Stimulated activated CD8-positive, alpha-beta memory T cell treated with anti-CD3 and anti-CD28 coated beads, Interleukin-4, amount 100 ng/mL, for 1 hour (primary cell): ENCODE results near the gene HSF5.
"Not testable (repeated sequence)": the region's sequence is repeated elsewhere in the genome, so short reads cannot be mapped to it uniquely, and the experiment has no call there.

Experiments used
- DNase-seq, 2 donors: peaks; one replicate each; pipeline ENCODE4 v3.0.0-alpha.2; 2020; ENCODE audit warnings: low read depth in 2 of 2, low spot score in 1 of 2

HSF5 gene

DNA sequence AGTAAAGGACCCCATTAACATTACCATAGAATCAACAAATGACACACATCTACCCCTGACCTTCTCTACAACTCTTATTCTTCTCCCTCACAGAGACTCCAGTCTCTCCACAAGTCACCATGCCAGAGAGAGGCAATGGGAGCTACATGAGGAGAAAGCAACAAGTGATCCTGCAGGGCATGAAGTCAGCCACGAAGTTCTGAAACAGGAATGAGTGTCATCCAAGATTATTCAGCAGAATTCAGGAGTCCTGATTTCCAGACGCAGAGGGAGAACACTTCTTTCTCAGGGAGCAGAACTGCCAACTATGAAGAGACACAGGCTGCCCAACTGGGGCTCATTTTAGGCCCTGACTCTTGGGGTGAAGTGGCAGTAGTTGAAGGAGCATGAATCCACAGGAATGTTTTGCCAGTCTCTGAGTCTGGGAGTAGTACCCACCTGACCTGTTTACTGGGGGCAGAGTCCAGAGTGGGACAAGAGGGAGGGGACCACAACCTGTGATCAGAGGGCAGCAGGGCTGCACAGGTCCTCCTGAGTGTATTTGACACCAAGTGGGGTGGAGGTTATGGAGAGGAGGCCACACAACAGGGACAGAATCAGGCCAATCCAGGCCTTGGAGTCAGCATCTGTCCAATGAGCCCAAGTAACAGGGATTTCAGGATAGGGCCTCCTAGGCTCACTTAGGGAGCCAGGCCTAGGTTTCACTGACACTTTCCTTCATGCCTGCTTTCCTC lies 28.6 kb upstream of the HSF5 start:
- DNase-seq, result no peak

DNA sequence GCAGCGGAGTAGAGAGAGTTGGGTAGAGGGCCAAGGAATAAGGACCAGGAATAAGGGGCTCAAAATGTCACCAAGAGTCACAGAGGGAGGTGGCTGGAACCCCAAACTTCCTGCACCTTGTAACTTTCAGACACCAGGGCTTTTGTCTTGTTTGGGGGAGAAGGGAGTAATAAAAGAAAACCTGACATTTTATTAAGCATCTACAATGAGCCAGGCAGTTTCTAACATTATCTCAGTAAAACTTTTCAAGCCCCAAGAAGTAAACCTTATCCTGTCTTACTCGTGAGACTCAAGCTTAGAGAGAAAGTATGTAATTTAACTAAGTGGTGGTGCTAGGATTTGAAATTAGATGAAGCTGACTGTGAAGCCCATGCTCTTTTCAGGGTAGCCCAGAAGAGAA lies 27.1 kb upstream of the HSF5 start:
- no peak for DNase-seq

DNA sequence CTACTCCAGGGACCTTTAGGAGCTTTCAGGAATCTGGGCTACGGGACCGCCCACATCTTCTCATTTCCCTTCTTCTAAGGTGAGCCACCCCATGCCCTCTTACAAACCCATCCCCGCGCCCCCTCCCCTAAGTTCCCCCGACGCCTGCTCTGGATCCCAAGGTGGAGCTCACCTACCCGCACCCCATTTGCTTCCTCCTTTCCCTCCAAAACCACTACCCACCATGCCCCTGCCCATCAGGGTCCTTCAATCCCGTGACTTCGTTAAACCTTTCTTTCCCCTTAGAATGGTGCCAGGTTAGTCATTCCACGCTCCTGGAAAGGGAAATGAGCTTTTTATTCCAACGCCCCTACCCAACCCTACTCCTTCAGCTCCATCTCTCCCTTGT lies 26.6 kb upstream of the HSF5 start:
- DNase-seq, result no peak

DNA sequence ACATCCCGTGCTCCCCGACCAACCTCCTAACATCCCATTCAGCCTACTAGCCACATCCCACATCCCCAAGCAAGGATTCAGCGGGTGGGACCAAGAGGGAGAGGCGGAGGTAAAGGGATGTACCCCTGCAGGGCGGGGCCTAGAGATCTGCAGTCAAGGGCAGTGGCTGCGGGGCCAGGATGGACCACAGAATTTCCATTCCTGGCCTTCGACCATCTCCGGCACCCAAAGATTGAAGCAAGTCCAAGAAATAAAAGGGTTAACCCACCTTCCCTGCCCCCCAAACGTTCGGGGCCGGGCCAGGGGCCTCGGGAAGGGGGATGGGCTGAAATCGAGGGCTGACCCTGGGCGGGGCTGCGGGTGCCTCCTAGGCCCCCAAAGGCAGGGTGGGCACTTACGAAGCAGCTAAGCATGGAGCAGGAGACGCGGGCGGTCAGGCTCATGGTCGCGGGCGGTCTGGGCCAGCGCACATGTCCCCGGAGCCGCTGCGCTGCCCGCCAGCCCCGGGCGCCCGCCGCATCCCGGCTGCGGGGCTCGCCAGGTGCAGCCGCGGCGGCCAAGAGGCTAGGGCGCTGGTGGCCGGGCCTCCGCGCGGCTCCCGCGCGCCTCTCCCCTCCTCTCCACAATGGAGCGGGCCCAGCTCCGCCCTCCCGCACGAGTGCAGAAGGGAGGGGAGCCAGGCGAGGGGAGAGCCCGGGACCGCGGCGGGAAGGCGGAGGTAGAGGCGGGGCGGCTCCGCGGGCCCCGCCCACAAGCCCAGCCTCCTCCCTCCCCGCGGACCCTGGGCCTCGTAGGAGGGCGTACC lies 26.0 kb upstream of the HSF5 start, which contains the start of gene MTMR4:
Gene MTMR4 (minus strand): TSS at position 674 of the 805 bp plus-strand sequence. CDS start 231 bp downstream, at position 443.
- peak; percentile 38 to 54 for DNase-seq

DNA sequence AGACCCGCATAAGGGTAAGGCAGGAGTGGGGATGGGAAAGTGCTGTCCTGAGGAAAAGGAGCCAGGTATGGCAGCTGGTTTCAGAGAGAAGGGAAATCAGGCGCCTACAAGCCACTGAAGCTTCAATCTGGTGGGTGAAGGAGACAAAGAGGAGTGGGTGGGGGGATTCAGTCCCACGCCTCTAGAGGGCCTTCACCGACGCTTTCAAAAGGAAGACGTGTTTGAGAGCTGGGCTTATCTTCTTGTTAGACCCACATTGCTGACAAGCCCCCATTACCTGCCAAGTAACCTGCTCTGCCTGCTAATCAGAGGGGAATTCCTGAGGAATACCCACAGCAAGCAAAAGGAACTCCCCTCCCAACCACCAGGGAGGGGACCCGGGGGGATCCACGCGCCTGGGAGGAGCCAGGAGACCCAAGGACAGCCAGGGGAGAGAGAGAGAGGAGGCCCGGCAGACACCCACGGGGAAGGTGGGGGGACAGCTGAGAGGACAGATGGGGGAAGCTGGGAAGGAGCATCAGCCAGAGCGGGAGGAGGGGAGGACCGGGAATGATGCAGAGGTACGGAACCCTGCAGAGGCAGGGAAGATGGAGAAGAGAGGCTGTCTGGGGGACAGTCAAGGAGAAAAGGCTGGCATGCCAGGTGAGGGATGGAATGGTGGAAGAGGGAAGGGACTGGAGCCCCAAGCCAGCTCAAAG lies 25.2 kb upstream of the HSF5 start:
- DNase-seq, result no peak

DNA sequence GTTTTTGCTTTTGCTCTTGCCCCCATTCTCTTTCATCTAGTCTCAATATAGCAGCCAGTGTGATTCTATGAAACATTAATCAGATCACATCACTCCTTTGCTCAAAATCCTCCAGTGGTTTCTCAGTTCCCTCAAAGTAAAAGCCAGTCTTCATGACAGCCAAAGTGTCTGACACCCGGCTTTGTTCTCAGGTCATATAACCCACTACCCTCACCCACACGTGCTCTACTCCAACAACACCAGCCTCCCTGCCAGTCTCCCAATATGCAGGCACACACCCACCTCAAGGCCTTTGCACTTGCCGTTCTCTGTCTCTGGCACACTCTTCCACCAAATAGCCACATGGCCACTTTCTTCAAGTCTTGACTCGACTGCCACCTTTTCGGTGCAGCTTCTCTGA lies 21.9 kb upstream of the HSF5 start:
- DNase-seq, result no peak

DNA sequence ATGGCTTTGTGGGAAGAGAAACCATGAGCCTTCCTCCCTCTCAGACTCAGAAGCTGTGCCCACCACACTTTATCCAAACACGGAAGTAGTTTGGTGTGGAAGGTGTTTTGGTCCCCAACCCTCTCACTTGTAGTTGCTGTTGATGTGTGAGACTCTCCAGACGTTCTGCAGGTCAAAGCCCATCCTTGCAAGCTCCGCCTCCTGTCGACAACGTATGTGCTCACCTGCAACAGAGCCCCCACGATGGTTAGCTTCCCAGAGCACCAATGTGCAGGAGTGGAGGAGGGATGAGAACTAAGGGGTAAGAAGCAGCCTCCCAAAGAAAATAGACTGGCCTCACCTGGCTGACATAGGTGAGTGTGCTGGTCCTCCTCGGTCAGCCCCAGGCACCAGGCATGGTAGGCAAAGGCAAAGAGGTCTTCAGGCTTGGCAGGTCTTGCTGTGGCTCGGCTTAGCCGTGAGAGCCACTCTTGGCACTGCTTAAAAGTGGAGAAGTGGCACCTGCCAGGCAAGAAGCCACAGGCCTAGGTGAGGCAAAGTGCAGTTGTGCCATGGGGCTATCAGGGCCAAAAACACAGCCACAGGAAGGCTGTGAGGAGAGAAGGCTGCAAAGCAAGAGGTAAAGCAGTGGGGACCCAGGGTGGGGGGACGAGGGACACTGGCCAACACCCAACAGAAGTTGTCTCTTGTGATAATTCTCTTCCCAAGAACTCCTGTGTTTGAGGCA lies 20.3 kb upstream of the HSF5 start:
- DNase-seq, result no peak

DNA sequence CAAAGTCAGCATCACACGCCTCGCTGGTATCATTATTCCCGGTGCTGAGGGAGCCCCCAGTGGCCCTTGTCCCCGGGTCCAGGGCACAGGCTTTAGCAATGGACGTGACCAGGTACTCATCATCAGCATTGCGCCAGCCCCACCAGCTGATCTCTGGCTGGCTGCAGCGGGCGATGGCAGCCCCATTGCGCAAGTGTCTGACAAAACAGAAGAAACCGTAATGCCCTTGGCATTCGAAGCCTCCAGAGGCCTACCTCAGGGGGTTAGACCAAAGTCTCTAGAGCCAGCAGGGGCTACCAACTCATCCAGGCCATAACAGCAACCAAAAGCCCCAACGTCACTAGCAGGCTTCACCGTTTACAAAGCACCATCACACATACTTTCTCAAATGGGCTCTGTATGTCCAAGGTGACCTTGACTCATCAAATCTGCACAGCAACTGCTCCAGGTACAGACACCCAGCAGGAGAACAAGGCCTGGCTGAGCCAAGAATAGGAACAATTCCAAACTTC lies 19.0 kb upstream of the HSF5 start:
- DNase-seq, result no peak

DNA sequence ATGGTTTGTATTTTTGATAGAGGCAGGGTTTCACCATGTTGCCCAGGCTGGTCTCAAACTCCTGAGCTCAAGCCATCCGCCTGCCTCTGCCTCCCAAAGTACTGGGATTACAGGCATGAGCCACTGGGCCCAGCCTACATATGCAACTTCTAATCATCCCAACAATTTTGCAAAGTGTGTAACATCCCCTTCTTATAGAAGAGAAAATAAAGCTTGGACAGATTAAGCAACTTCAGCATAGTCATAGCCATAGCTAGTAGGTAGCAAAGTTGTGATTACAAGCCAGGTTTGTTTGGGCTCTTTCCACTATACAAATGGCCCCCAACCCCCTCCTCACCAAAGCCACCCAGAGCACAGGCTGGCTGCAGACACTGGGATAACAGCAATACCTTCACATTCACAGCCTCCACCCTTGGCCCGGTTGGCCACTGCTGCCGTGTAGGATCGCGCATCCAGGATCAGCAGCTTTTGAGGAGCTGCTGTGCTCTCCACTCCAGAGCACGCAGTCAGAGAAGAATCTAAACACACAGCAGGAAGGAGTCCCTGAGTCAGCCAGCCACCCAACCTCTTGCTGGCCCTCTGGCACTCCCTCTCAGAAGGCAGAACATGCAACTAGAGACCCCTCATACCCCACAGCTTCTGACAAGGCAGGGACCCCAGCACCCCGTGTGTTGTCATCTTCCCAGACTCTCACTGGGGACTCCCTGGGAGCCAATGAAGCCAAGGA lies 18.3 kb upstream of the HSF5 start:
- DNase-seq, result no peak

DNA sequence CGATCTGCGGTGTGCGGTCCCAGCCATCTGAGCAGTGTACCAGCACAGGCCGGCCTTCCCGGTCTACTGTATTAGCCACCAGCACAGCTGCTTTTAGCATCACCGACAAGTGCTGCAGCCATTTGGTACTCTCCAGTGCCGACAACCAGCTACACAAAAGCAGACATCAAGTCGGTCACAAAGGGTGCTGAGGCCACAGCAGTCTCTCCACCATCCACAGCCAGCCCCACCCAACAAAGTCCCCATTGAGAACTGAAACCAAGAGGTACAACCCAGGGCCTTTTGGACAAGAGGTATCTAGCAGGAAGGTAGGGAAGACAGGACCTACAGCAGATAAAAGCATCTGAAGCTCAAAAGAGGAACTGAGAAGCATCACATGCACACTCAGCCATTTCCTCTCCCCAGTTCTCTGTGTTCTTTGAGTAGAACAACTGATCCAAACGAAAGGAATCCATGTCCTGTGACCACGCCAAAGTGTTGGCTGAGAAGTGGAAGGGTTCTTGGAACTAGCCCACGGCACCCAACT lies 16.7 kb upstream of the HSF5 start:
- DNase-seq, result no peak

DNA sequence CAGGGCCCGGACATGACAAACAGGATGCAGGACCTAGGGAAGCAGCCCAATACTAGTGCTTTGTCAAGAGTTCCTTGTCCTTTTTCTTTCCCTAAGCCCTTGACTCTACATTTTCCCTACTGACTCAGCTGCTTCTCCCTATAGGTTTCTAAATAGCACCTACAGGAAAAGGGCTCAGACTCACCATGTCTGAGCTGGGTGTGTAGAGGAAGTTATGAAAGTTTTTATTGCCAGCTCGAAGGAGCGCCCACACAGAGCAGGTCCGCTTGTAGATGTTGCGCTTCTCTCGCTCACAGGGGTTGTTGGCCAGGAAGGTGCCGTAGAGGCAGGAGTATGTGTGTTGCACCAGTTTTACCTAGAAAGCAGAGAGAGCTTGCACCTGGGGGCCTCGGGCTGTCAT lies 15.7 kb upstream of the HSF5 start:
- no peak for DNase-seq

DNA sequence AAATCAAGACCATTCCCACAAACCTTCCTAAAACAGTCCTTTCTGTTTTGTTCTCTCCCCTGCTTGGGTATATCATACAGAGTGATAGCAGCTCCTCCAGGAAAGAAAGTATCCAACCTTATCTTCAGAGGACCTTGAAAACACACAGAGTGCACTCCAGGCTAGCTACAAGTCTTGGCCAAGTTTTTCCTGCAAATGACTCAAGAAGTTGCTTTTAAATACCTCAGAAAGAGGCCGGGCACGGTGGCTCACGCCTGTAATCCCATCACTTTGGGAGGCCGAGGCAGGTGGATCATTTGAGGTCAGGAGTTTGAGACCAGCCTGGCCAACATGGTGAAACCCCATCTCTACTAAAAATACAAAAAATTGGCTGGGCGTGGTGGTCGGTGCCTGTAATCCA lies 14.9 kb upstream of the HSF5 start:
- not testable (repeated sequence) for DNase-seq

DNA sequence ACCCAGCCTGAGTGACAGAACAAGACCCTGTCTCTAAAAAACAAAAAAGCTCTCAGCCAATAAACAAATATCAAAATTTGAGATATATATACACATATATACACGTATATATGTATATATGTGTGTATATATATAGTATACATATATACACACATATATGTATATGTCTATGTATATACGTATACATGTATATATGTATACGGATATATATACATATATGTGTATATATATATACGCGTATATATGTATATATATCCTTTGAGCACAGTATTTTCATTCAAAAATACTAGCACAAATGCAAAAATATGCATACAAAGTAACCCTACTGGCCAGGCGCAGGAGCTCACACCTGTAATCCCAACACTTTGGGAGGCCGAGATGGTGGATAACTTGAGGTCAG lies 13.2 kb upstream of the HSF5 start:
- no peak for DNase-seq

DNA sequence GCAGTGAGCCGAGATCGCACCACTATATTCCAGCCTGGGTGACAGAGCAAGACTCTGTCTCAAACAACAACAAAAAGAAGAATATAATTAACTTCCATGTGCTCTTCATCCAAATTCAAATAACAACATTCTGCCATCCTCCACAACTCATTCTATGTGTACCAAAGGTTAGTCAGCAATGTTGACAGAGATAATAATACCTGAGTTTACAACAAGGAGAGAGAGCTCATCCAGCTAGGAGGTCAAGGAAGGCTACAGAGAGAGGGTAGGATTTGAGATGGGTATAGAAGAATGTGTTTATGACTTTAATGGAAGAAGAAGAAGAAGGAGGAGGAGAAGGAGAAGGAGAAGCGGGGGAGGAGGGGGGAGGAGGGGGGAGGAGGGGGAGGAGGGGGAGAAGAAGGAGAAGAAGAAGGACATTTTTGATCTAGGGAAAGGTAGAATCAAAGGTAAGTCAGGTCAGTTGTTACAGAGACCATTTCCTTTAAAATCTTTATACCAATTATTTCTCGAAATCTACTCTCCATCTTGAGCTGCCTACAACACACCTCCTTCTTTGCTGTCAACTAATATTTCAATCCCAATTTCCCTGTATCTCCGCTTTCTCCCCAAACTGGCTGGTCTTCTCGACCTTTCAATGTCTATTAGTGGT lies 10.1 kb upstream of the HSF5 start:
- no peak for DNase-seq

DNA sequence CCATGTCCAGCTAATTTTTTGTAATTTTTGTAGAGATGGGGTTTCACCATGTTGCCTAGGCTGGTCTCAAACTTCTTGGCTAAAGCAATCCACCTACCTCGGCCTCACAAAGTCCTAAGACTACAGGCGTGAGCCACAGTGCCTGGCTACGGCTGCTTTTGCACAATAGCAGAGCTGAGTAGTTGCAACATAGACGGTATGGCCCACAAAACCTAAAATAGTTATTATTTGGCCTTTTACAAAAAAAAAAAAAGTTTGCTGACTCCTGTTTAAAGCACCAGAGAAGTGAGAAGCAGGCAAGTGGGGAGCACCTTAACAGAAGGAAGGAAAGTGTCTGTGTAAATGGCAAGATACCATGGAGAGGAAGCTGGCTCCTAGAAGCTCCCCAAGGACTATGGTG lies 5.3 kb upstream of the HSF5 start:
- no peak for DNase-seq

DNA sequence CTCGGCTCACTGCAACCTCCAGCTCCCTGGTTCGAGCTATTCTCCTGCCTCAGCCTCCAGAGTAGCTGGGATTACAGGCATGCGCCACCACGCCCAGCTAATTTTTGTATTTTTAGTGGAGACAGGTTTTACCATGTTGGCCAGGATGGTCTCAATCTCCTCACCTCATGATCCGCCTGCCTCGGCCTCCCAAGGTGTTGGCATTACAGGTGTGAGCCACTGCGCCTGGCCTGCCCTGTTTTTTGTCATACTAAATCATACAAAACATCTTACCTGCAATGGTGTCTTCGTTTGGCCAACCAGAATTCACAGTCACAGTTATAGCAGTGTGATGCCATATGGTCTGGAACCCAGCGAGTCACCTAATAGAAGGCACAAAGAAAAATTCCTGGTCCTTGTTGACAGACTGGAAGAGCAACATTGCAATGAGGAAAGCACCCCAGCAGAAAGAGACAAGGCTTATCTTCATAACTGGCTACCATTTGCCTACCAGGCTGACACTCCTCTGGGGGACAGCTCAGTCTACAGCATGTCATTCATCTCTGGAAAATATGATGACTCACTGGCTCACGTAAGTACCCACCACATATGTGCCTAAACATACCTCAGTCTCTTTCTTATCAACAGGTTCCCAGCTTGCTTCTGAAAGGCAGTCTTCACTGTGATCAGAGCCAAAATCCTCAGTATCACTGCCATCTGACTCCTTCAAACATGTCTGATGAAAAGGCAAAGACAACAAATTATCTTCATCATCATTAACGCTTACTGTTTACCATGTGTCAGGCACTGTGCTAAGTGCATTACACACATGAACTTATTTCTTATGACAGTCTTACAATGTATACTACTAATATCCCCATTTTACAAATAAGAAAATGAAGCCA lies 4.3 kb upstream of the HSF5 start:
- no peak for DNase-seq

DNA sequence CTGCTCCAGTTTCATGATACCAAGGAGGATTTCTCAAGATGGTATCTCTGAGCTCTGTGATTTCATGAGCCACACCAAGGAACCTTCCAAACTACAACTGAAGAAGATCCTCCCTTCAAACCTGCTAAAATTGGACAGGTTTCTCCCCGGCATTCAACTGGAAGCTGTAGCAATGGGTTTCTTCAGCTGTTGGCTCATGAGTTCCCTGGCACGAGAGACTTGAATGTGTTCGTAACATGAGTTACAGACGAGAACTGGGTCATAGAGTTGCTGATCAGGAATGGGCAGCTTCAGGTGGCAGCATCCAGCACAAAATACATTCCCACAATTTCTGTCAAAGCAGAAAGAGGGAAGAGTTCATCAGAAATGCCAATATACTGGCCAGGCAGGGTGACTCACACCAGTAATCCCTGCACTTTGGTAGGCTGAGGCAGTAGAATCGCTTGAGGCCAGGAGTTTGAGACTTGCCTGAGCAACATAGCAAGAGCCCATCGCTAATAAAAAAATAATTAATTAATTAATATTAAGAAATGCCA lies 3.4 kb upstream of the HSF5 start:
- no peak for DNase-seq

DNA sequence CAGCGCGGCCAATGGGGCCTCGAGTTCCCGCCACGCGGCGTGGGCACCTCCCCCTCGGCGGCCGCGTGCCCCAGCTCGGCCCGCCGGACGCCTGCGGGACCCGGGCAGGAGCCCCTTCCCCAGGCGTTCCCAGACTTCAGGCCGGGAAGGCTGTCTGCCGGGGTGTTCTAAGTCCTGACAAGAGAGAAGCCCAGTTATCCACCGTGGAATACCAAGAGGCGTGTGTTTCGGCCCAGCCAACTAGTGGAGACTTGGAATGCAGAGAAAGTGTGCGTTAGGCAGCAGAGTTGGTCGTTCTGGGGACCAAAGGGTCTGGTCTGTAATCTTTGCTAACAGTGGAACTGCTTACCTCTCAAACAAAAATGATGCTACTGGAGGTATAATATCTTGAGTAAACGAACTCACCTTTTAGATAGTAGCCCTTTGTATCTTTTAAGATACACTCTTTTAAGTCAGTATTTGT lies 251 bp upstream of the HSF5 start:
- no peak for DNase-seq
